Brain microvascular endothelial cell (primary cell): ENCODE data around the gene STRN4.

Source experiments
- DNase-seq: peaks from one replicate; pipeline ENCODE4 v3.0.0-alpha.2; 2020
- H3K27ac ChIP-seq: fragments of 250-450 bp; sonication (Bioruptor Pico); 2 replicates; pipeline ENCODE4 v1.5.1; 2020; ENCODE audit warnings: mild to moderate bottlenecking, moderate library complexity
- H3K27me3 ChIP-seq: fragments of 250-450 bp; sonication (Bioruptor Pico); replicated peaks from 2 replicates; pipeline ENCODE4 v1.5.1; 2020; ENCODE audit warnings: mild to moderate bottlenecking
- H3K36me3 ChIP-seq: fragments of 250-450 bp; sonication (Bioruptor Pico); replicated peaks from 2 replicates; pipeline ENCODE4 v1.5.1; 2020; ENCODE audit warnings: mild to moderate bottlenecking
- H3K4me3 ChIP-seq: 2 replicates; pipeline ENCODE4 v1.5.1; 2011; ENCODE audit warnings: low read depth, mild to moderate bottlenecking, control low read depth, low read length, moderate library complexity
- CTCF ChIP-seq: IDR thresholded peaks from 2 replicates; pipeline ENCODE4 v1.5.1; 2011; ENCODE audit warnings: low read depth, mild to moderate bottlenecking, moderate library complexity, low read length, control low read depth, inconsistent platforms; ENCODE audit errors: missing control alignments
- in situ Hi-C: cut with HindIII; loops from 2 replicates; pipeline ENCODE4 v1.10.0; 2017; ENCODE audit warnings: low sequenced_read_pairs, low pct_ligation_motif_present

Gene STRN4

GRCh38 chr19:46719629-46720502 is 26.4 kb downstream of the STRN4 start:
- H3K36me3 ChIP-seq, result peaks cover 59% of the 10 kb centered on the region
- DNase-seq, result no peak
- H3K27me3 ChIP-seq, result no peaks in the 10 kb centered on the region
- TF ChIP-seq CTCF, result no peak
- no peak overlapping the region for H3K27ac ChIP-seq
- in situ Hi-C loops, result no loop called here
- H3K4me3 ChIP-seq, result no peak overlapping the region

- no peak for TF ChIP-seq CTCF
- H3K27me3 ChIP-seq, result no peaks in the 10 kb centered on the region
- in situ Hi-C loops, result no loop called here
- DNase-seq, result no peak
- no peak overlapping the region for H3K27ac ChIP-seq
- peaks cover 52% of the 10 kb centered on the region for H3K36me3 ChIP-seq
- H3K4me3 ChIP-seq, result no peak overlapping the region
Measured at GRCh38 chr19:46718934-46719622, 27.2 kb downstream of the STRN4 start.

GRCh38 chr19:46718157-46718933 is 27.9 kb downstream of the STRN4 start:
- no peak for DNase-seq

GRCh38 chr19:46717716-46718143 is 28.5 kb downstream of the STRN4 start:
- Histone ChIP-seq H3K27me3 (no peaks in the 10 kb centered on the region), H3K27ac (no peak overlapping the region), H3K36me3 (peaks cover 40% of the 10 kb centered on the region), H3K4me3 (peak overlapping the region; percentile 77)
- no peak for DNase-seq
- no peak for TF ChIP-seq CTCF
- in situ Hi-C loops, result no loop called here

More at GRCh38 chr19:46718157-46718933, 27.9 kb downstream of the STRN4 start:
- Histone ChIP-seq H3K27ac (no peak overlapping the region), H3K4me3 (no peak overlapping the region), H3K36me3 (peaks cover 46% of the 10 kb centered on the region), H3K27me3 (no peaks in the 10 kb centered on the region)
- in situ Hi-C loops, result no loop called here
- no peak for TF ChIP-seq CTCF

- Histone ChIP-seq H3K4me3 (peak within 1 kb of the TSS; percentile 77), H3K27ac (peak within 1 kb of the TSS; percentile 46), H3K36me3 (peaks cover 34% of the 10 kb centered on the region), H3K27me3 (no peaks in the 10 kb centered on the region)
- peak; percentile 70 for DNase-seq
- in situ Hi-C loops, result no loop called here
- TF ChIP-seq CTCF, result no peak
Measured at GRCh38 chr19:46717034-46717715, 29.1 kb downstream of the STRN4 start, which contains the start of gene PRKD2. Gene PRKD2, minus strand, starts transcription at chr19:46717114. Its CDS starts 744 bp downstream, at chr19:46716370.
